Stimulated activated CD4-positive, alpha-beta T cell treated with anti-CD3 and anti-CD28 coated beads, Interleukin-12 subunit alpha, Interleukin-12 subunit beta, amount 100 ng/mL, for 4 hours (primary cell): ENCODE data around the gene KCNK1.
"Not testable (repeated sequence)": the region's sequence is repeated elsewhere in the genome, so short reads cannot be mapped to it uniquely, and the experiment has no call there.

Source experiments
- DNase-seq: peaks from one replicate; pipeline ENCODE4 v3.0.0-alpha.2; 2020

KCNK1 gene

GRCh38 chr1:233670363-233670762 is 56.5 kb downstream of the KCNK1 start:
- not testable (repeated sequence) for DNase-seq

- no peak for DNase-seq
These were observed 57.4 kb downstream of the KCNK1 start for GRCh38 chr1:233671286-233671685.

- no peak for DNase-seq
These were observed 58.8 kb downstream of the KCNK1 start for GRCh38 chr1:233672732-233673131.

- DNase-seq = no peak
These were observed 59.5 kb downstream of the KCNK1 start for GRCh38 chr1:233673261-233673946.

GRCh38 chr1:233673947-233674431 is 60.1 kb downstream of the KCNK1 start:
- DNase-seq = no peak

DNA sequence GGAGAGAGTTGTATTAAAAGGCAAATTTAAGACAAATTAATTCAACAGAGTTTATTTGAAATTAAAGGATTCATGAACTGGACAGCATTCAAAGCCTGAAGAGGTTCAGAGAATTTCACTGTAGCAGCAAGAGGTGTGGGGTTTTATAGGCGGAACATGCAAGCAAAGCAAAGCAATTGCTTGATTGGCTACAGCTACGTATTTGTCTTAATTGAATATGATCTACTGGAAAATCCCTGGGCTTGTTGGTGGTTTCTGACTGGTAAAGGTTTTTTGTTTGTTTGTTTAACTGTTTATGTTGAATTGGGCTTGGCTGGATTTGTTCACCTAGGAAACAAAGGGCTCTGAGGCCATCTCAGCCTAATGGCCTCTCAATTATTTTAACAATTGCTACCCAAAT is 61.5 kb downstream of the KCNK1 start:
- DNase-seq = no peak

DNA sequence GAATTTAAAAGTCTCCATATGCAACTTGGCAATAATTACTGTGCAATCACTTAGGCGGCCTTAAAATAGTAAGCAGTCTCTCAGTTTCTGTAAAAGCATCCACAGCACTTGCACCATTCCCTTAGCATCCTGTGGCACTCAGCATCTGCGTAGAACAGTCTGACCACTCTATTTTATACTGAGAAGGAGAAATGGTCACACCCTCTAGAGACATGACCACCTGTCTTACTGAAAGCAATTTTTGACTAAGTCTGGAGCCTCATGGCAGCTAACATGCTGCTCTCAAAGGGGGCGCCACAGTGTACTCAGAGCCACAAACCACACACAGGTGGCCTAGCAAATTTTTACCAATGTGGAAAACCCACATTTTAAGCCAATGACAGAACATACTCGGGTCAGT is 62.0 kb downstream of the KCNK1 start:
- no peak for DNase-seq

- no peak for DNase-seq
These were observed 63.9 kb downstream of the KCNK1 start for GRCh38 chr1:233677690-233678354.

DNA sequence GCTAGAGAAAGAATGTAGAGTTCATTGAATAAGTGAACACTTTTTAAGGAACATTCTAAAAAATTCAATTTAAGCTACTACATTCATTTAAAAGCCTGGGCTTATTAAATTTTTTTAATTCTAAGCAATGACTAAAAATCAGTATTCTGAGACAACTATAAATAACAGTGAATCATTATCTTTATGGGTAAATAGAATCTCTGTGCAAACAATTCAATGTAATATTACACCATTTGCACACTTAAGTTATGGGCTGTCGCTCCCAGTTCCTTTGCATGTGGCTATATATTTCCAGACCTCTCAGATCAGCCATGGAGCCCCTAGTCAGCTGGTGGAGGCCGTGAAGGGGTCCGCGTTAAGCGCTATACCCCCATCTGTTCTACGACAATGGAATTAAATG is 65.1 kb downstream of the KCNK1 start:
- no peak for DNase-seq

DNA sequence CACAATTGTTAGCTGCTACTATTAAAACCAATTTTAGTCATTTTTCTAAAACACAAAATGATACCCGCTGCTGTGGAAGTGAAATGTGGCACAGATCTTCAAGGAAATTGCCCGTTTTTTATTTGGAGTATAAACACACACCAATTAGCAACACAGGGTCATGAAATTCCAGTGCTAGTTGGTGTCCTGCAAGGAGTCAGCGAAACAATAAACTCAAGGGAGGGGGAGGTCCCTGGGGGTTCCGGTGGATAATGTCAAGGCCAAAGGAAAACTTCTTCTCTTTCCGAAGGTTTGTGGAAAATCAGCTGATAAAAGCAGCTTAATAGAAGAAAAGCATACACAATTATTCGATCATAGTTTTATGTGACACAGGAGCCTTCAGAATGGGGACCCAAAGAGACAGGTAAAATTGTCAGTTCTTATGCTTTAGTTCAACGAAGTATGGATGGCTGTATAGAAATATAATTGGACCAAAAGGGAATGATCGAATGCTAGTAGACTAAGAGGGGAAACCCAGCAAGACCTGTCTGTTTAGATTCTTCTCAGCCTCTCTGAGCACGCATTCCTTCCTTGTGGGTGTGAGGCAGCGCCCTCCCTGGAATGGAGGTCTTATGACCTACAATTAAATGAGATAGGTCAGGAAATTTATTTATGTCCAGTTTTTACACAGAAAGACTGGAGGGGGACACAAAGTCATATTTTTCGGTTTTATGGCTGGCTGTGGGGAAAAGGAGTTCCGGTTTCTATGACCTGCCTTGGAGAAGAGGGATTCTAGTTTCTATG is 65.9 kb downstream of the KCNK1 start:
- DNase-seq = no peak

DNA sequence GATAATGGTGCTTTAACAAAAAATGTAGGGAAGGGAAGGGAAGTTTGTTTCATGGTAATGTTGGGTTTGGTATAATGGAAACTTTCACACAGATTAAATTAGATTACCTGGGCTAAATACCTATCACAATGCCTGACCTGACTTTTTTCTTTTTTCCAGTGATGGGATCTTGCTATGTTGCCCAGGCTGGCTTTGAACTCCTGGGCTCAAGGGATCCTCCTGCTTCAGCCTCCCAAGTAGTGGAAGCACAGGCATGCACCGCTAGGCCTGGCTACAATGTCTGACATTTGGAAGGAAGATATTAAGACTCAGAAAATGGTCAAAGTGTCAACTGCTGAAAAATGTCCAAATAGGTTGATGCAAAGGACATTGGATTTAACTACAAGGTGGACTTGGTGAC is 67.4 kb downstream of the KCNK1 start:
- DNase-seq = no peak

- DNase-seq = not testable (repeated sequence)
These were observed 72.7 kb downstream of the KCNK1 start for GRCh38 chr1:233686653-233687052.

- no peak for DNase-seq
These were observed 75.3 kb downstream of the KCNK1 start for GRCh38 chr1:233689017-233689747.

DNA sequence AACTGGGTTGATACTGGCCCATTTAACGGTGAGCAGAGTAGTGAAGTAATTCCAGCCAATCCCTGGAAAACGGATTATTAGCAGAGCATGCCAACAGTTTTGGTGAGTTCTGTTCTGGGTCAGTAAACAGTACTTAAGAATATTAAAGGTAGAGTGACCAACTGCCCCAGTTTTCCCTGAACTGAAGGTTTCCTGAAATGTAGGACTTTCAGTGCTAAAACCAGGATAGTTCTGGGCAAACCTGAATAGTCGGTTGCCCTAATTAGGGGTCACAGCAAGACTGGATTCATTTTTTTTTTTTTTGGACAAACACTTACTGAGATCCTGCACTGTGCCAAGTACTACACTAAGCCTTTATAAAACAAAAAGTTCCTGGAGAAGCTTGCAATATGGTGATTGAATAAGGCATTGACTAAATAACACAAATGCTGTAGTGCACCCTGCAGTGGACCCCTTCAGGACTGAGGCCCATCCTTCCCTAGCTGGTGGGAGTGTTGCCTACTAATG is 75.9 kb downstream of the KCNK1 start:
- DNase-seq = no peak

GRCh38 chr1:233695901-233696300 is 82.0 kb downstream of the KCNK1 start:
- no peak for DNase-seq

DNA sequence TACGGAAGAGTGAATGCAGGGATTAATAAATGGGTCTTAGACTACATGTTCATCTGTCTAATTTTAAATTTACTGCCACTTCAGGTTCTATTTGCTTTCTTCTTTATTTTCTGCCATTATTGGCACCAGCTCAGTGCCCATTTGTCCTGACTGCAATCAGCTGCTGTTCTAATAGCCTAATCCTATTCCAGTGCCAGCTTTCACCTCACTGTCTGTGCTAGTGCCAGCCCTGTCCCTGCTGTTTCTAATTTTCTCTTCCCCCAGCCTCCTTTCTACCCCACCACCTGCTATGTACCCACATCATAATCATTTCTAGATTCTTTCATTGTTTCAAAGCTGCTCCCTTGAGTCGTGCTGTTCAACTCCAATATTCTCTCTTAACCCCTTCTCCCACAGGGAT is 86.4 kb downstream of the KCNK1 start:
- no peak for DNase-seq

- no peak for DNase-seq
These were observed 90.4 kb downstream of the KCNK1 start for GRCh38 chr1:233704170-233704897.

DNA sequence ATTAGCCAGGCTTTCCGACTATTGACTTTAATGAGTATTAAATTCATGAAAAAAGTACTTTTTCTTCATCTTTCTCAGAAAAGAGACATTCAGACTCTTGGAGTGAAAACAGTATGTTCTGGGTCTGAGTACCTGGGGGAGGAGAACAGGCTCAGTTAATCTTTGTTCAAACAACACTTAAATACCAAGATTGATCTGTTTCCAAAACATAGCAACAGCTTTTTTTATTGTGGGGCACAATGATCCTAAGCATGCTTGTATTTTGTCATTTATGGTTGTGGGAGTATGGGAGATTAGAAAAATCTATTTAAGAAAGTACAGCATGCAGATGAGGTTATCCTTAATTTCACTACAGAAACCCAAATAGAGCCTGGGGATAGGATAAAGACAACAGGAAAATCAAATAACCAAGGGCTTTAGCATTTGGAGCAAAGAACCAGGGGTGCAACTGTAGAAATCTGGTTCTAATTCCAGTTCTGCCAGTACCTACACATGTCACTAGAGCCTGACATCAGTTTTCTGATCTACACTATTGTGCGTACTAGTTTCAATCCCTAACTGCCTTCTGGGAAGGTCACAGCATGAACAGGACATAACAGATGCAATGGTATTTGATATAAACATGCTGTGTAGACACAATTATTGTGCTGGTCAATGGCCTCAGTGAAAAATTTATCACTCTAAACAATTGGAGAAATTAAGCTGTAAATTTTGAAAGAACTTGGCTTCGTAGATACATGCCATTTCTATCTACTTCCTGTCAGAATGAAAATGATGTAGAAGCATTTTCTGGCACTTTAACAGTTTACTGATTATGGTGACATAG is 91.2 kb downstream of the KCNK1 start:
- DNase-seq = no peak

DNA sequence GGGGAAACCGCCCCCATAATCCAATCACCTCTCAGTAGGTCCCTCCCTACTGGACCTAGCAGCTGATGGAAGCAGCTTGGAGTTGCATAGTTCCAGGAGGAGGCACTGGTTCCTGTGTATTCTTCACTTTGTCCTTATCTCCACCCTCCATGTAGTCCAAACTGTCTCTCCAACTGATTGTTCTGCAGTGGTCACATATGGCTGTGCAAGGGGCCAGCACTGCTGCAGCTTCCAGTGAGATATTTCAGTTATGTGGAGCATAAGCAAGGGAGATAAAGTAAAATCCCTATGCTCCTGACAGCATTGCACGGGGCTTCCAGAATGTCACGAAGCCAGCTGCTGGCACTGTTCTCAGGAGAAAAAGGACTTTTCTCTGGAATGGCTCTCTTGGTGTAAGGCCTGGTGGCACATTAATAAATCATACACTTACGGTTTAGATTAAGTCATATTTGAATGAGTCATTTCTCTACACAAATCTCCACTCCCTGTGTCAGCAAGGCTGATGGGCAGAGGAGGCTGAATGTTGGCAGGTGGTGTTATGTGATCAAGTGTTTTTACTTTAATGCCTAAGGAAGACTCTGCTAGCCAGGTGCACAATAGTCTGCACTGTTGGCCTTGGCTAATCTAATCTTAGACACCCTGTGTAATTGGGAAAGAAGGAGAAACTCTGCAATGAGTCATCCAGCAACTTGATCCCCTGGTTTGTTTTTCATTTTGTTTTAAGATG is 93.4 kb downstream of the KCNK1 start:
- no peak for DNase-seq
